ENCODE measurements around the gene SELENBP1. TPM values are rescaled to one million over a fixed set of nuclear protein-coding genes. Genes with fewer than 3 reads are reported as not detected.

The SELENBP1 gene
- polyA plus RNA-seq, 1 donor from 2014 or later: not detected

DNA sequence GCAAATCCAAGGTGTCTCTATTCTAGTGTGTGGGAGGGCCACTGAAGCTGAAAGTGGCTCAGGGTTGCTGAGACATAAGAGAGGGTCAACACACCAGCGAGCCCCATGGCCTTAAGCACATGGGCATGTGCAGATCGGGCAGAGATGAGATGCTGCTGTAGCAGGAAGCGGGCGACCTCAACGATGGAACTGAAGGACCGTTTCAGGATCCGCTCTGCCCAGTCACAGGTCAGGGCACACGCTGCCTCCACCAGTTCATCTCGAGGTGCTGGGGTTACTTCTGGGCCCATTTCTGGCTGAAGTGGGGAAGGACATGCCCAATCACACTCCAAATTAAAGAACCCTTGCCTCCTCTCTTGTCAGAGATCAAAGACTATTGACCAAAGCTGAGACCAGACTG is 28.9 kb downstream of the SELENBP1 start:
- Mint-ChIP-seq H3K9me3 (peaks cover 0 to 1% (median 0%) of the 10 kb centered on the region in 3 donors), H3K4me3 (peak overlapping the region in 1 of 4 donors; percentile 46), H3K27me3 (no peaks in the 10 kb centered on the region), H3K36me3 (peaks cover 3% of the 10 kb centered on the region), H3K4me1 (peaks cover 27 to 41% (median 32%) of the 10 kb centered on the region in 3 donors), H3K27ac (peak overlapping the region in 2 of 3 donors; percentile 75 to 82)

DNA sequence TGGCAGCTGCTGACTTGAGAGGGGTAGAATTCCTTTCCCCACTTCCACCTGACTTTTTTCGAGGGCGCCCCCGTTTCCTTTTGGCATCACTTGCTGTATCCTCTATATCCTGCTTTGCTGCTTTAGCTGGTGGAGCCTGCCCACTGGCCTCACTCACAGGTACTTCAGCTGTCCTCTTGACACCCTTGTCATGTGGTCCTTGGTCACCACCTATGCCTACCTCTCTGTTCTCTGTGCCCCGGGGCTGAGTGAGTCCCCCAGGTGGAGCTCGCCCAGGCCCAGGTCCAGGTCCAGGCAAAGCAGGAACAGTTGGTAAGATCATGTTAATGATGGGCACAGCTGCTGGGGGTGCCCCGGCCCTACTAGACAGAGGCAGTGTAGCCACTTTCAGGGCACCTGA is 29.9 kb downstream of the SELENBP1 start:
- H3K9me3 Mint-ChIP-seq: no peaks in the 10 kb centered on the region
- peaks cover 3% of the 10 kb centered on the region for H3K36me3 Mint-ChIP-seq
- H3K4me1 Mint-ChIP-seq: peaks cover 23 to 35% (median 24%) of the 10 kb centered on the region in 3 donors
- H3K4me3 Mint-ChIP-seq: peak overlapping the region in 2 of 4 donors; percentile 46 to 47
- peak overlapping the region; percentile 67 to 75 (median 72) for H3K27ac Mint-ChIP-seq
- no peaks in the 10 kb centered on the region for H3K27me3 Mint-ChIP-seq

DNA sequence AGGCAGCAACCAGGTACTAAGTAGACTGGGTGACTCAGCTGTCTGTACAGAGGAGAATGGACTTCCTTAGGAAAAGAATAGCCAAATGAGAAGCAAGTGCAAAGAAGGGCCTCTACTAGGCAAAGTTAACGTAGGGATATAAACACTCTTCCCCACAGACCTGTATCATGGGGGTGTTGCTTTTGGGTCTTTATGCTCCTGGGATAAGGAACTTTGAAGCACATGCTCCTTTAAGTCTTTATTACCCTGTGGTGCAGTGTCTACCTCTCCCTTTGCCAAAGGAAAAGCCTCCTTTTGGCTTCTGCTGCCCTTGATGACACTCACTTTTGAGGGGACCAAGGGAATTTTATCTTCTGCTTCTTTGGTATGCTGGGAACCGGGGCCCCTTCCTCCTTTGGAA is 30.5 kb downstream of the SELENBP1 start:
- H3K27ac Mint-ChIP-seq: peak overlapping the region in 1 of 3 donors; percentile 70
- H3K4me1 Mint-ChIP-seq: peaks cover 18 to 31% (median 21%) of the 10 kb centered on the region in 3 donors
- H3K27me3 Mint-ChIP-seq: no peaks in the 10 kb centered on the region
- H3K9me3 Mint-ChIP-seq: no peaks in the 10 kb centered on the region
- H3K4me3 Mint-ChIP-seq: peak overlapping the region in 1 of 4 donors; percentile 71
- H3K36me3 Mint-ChIP-seq: peaks cover 3% of the 10 kb centered on the region

DNA sequence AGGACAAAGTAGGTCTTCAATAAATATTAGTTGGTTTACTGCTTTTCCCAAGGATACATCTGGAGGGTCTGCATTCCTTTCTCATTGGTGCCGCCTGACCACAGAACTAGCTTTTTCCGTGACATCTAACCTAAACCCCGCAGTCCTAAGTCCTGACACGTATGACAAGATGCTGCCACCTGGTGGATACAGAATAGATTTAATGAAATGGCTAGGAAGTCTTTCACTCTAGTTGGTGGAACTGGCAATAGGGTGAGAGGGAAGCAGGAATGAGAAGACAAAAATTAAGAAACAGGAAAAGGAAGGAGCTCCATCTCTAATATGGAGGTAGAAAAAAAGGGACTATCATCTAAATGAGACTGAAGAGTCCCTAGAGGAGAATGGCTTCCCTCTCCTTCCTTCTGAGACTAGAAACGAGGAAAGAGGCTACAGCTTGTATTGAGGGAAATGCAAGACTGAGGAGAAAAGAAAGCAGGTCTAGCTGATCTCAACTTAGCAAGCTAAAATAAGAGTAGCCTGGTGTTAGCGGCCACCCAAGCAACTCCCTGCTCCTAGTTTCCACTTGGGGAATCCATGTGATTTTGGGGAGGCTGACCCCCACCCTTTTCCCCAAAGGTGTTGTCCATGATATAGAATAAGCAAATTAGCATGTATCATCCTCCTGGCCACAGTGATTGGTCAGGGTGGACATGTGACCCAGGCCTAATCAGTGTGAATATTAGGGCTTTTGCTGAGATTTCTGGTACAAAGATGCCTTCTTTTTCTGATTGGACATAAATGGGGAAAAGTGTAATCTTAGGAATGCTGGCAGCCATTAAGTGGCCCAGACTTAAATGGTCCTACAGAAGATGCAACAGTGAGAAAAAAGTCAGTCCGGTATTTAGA is 31.4 kb downstream of the SELENBP1 start:
- Mint-ChIP-seq H3K4me1 (peaks cover 10 to 27% (median 17%) of the 10 kb centered on the region in 3 donors), H3K4me3 (peak overlapping the region in 1 of 4 donors; percentile 71), H3K9me3 (no peaks in the 10 kb centered on the region), H3K27me3 (no peaks in the 10 kb centered on the region), H3K27ac (peak overlapping the region; percentile 70 to 87 (median 78)), H3K36me3 (peaks cover 3% of the 10 kb centered on the region)

DNA sequence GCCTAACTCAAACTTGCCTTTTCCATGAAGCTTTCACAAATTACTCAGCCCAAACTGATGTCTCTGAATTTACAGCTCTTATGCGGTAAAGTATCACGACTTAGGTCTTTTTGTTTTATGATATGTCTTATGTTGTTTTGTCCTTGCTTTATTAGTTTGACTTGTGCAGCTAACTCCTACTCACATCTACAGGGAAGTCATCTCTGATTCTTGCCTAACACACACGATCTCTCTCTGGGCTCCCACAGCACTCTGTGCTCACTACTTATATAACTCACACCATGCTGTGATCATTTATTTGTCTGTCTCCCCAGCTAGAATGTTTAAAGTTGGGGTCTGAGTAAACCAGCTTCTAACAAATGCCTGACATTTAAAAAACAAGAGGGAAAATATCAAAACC is 35.9 kb downstream of the SELENBP1 start:
- Mint-ChIP-seq H3K36me3 (no peaks in the 10 kb centered on the region), H3K9me3 (no peaks in the 10 kb centered on the region), H3K4me1 (peaks cover 6 to 11% (median 10%) of the 10 kb centered on the region in 3 donors), H3K27ac (peak overlapping the region in 2 of 3 donors; percentile 21 to 53), H3K27me3 (no peaks in the 10 kb centered on the region), H3K4me3 (no peak overlapping the region)

- H3K4me3 Mint-ChIP-seq: no peak overlapping the region
- peaks cover 0 to 3% (median 3%) of the 10 kb centered on the region in 3 donors for H3K4me1 Mint-ChIP-seq
- H3K36me3 Mint-ChIP-seq: no peaks in the 10 kb centered on the region
- no peaks in the 10 kb centered on the region for H3K27me3 Mint-ChIP-seq
- no peak overlapping the region for H3K27ac Mint-ChIP-seq
- no peaks in the 10 kb centered on the region for H3K9me3 Mint-ChIP-seq
Observed at GRCh38 chr1:151334822-151335221, 37.7 kb downstream of the SELENBP1 start.

DNA sequence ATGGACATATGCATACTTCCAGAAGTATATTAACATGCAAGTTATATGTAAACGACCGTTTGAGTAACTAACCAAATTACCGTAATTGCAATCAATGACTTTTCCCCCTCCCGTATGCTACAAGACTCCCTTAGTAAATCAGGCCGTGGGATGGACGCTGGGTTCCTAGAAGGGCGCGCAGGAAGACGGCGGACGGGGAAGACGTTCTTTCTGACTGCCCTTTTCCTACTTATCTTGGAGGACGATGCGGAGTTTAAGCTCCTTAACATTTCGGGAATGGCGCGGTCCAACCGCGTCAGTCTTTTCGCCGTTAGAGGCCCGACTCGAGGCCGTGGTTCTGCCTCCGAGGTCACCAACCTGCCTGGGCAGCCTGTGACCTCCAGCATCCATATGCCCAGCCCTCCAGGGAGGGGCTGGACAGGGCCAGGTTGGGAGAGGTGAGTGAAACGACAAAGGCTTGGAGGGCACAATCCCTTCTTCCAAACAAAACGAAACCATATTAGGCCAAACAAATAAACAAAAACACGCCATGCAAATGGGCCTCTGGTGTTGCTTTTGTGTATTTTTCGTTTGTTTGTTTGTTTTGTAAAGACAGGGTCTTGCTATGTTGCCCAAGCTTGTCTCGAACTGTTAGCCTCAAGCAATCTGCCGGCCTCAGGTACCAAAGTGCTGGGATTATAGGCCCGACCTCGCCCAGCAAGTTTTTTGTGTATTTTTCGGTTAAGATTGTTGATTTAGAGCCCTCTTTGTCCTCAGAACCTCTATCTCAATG is 44.4 kb downstream of the SELENBP1 start:
- Mint-ChIP-seq H3K9me3 (no peaks in the 10 kb centered on the region), H3K4me1 (peaks cover 23 to 32% (median 23%) of the 10 kb centered on the region in 3 donors)

GRCh38 chr1:151327223-151327902 is 45.1 kb downstream of the SELENBP1 start, which contains the start of gene PI4KB:
PI4KB (minus strand) TSS chr1:151327416; CDS start chr1:151316481, 10,935 bp downstream.
- no peaks in the 10 kb centered on the region for H3K36me3 Mint-ChIP-seq
- H3K27me3 Mint-ChIP-seq: no peaks in the 10 kb centered on the region
- peak within 1 kb of the TSS; percentile 86 to 99 (median 94) for H3K4me3 Mint-ChIP-seq
- H3K4me1 Mint-ChIP-seq: peaks cover 26 to 32% (median 27%) of the 10 kb centered on the region in 3 donors
- peak within 1 kb of the TSS; percentile 70 to 99 (median 95) for H3K27ac Mint-ChIP-seq
- no peaks in the 10 kb centered on the region for H3K9me3 Mint-ChIP-seq

More for the DNA sequence above, 44.4 kb downstream of the SELENBP1 start:
- Mint-ChIP-seq H3K36me3 (no peaks in the 10 kb centered on the region), H3K4me3 (peak overlapping the region; percentile 86 to 99 (median 94)), H3K27ac (peak overlapping the region; percentile 70 to 99 (median 95)), H3K27me3 (no peaks in the 10 kb centered on the region)

DNA sequence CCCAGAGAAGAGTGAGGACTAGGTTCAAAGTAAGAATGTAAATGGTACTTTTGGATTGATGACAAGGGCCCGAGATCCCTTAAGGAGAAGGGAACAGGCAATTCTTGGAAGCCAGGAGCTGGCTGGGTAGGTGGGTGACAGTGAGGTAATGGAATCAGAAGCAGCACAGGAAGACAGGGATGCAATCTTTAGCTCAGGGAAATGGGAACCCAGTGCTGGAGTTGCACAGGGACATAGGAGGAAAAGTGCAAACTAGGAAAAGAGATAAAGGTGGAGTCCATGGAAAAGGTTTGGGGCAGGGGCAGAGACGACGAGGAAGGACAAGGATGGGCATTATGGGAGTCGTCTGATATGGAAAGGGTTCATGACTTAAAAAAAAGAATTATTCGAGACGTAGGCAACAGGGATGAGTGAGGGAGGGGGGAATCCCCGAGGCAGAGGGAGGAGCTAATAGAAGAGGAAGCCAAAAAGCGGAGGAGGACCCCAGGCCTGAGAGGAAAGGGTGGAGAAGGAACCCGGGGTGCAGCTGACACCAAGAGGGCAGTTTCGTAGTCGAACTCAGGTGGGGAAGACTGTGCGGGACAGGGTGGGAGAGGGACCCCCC is 45.8 kb downstream of the SELENBP1 start:
- Mint-ChIP-seq H3K36me3 (no peaks in the 10 kb centered on the region), H3K27ac (peak overlapping the region; percentile 70 to 95 (median 95)), H3K27me3 (no peaks in the 10 kb centered on the region), H3K9me3 (no peaks in the 10 kb centered on the region), H3K4me1 (peaks cover 24 to 37% (median 32%) of the 10 kb centered on the region in 3 donors), H3K4me3 (peak overlapping the region; percentile 86 to 99 (median 94))

DNA sequence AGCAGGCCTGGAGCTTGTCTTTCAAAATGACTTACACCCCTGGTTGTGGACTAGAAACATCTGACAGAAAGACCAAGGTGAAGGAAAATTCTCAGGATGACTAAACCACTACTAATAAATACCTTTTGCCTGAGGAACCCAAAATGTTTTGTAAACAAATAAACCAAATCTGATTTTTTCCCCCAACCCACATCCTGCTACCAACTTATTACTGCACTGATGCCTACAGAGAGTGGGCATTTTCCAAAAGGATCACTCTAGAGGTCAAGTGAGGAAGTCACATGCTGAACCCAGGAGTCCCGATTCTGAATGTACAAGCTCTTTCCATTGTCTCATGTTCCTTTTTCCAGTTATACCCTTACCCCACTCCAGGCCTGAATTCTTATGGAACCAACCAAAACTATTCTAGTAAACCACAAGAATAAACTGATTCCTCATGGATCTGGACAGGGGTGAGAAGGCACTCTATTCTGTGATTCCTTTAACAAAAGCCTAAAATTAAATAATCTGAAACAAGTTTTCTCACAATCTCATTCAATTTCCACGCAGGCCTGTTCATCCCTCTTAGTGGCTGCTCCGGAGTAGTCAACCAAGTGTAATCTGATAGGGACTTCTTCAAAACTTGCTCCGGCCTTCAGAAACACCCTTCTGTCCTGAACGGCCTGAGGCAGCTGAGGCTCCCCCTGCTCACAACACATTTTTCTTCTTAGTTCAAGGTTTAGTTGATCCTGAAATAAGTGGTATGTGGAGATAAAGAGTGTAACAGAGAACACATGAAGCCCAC is 46.7 kb downstream of the SELENBP1 start:
- H3K27me3 Mint-ChIP-seq: no peaks in the 10 kb centered on the region
- no peaks in the 10 kb centered on the region for H3K36me3 Mint-ChIP-seq
- peak overlapping the region; percentile 70 to 95 (median 95) for H3K27ac Mint-ChIP-seq
- H3K4me3 Mint-ChIP-seq: peak overlapping the region; percentile 86 to 99 (median 94)
- no peaks in the 10 kb centered on the region for H3K9me3 Mint-ChIP-seq
- H3K4me1 Mint-ChIP-seq: peaks cover 26 to 38% (median 33%) of the 10 kb centered on the region in 3 donors

GRCh38 chr1:151325231-151325630 is 47.3 kb downstream of the SELENBP1 start:
- H3K27me3 Mint-ChIP-seq: no peaks in the 10 kb centered on the region
- peak overlapping the region in 2 of 3 donors; percentile 16 to 70 for H3K27ac Mint-ChIP-seq
- peak overlapping the region; percentile 23 to 93 (median 85) for H3K4me3 Mint-ChIP-seq
- no peaks in the 10 kb centered on the region for H3K36me3 Mint-ChIP-seq
- H3K4me1 Mint-ChIP-seq: peaks cover 30 to 43% (median 38%) of the 10 kb centered on the region in 3 donors
- no peaks in the 10 kb centered on the region for H3K9me3 Mint-ChIP-seq

- no peaks in the 10 kb centered on the region for H3K9me3 Mint-ChIP-seq
- no peaks in the 10 kb centered on the region for H3K36me3 Mint-ChIP-seq
- H3K27me3 Mint-ChIP-seq: no peaks in the 10 kb centered on the region
- peak overlapping the region in 2 of 3 donors; percentile 16 to 70 for H3K27ac Mint-ChIP-seq
- H3K4me1 Mint-ChIP-seq: peaks cover 30 to 43% (median 38%) of the 10 kb centered on the region in 3 donors
- H3K4me3 Mint-ChIP-seq: peak overlapping the region in 1 of 4 donors; percentile 86
Observed at GRCh38 chr1:151324390-151324930, 48.0 kb downstream of the SELENBP1 start.

DNA sequence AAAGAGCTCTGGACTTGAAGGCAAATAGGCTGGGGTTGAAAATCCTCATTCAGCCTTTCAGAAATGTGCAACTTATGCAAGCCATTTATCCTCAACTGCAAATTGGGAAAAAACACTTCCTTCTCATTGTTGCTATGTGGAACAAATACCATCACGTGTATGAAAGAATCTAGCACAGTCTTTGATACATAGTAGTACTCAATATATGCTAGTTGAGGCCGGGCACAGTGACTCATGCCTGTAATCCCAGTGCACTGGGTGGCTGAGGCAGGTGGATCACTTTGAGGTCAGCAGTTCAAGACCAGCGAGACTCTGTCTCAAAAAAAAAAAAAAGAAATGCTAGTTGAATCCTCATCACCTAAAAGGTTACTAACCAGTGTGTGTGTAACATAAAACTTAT is 53.5 kb downstream of the SELENBP1 start:
- H3K4me1 Mint-ChIP-seq: peaks cover 13 to 23% (median 22%) of the 10 kb centered on the region in 3 donors
- no peaks in the 10 kb centered on the region for H3K9me3 Mint-ChIP-seq
- H3K27me3 Mint-ChIP-seq: no peaks in the 10 kb centered on the region
- peaks cover 3% of the 10 kb centered on the region for H3K36me3 Mint-ChIP-seq
- no peak overlapping the region for H3K27ac Mint-ChIP-seq
- no peak overlapping the region for H3K4me3 Mint-ChIP-seq
